SK-N-MC (cell line): ENCODE data around the gene RPGR.

Experiments
- DNase-seq: peaks from one replicate; pipeline ENCODE4 v3.0.0-alpha.2; 2011; ENCODE audit warnings: low read depth, low spot score
- H3K27ac ChIP-seq: fragments of 200-600 bp; sonication (generic); 2 replicates; pipeline ENCODE4 v1.5.1; 2016; ENCODE audit warnings: mixed run types
- H3K36me3 ChIP-seq: fragments of 200-600 bp; sonication (generic); 2 replicates; pipeline ENCODE4 v1.6.1; 2017; ENCODE audit warnings: antibody characterized with exemption, low read length, mixed read lengths; ENCODE audit not compliant: insufficient read depth
- H3K4me3 ChIP-seq: fragments of 200-600 bp; sonication (generic); 2 replicates; pipeline ENCODE4 v1.5.1; 2016
- H3K9ac ChIP-seq: fragments of 200-600 bp; sonication (generic); 2 replicates; pipeline ENCODE4 v1.8.0; 2017; ENCODE audit warnings: mixed run types, mixed read lengths; ENCODE audit not compliant: insufficient read length
- H3K9me3 ChIP-seq: fragments of 200-600 bp; sonication (generic); 2 replicates; pipeline ENCODE4 v1.6.1; 2017; ENCODE audit warnings: low read depth, mild to moderate bottlenecking, antibody characterized with exemption, low read length, moderate library complexity, mixed read lengths
- EZH2 ChIP-seq: fragments of 200-600 bp; sonication (generic); IDR thresholded peaks from one replicate; pipeline ENCODE4 v1.6.1; 2017; ENCODE audit warnings: antibody characterized with exemption
- FOXP2 ChIP-seq: optimal IDR thresholded peaks from 2 replicates; pipeline ENCODE3; 2011; ENCODE audit warnings: mild to moderate bottlenecking, moderate library complexity; ENCODE audit not compliant: insufficient read depth; ENCODE audit errors: extremely low read length, control extremely low read depth
- POLR2AphosphoS5 ChIP-seq: IDR thresholded peaks from 2 replicates; pipeline ENCODE4 v1.6.1; 2012; ENCODE audit warnings: mild to moderate bottlenecking, low read depth, low read length, borderline replicate concordance

The RPGR gene

DNA sequence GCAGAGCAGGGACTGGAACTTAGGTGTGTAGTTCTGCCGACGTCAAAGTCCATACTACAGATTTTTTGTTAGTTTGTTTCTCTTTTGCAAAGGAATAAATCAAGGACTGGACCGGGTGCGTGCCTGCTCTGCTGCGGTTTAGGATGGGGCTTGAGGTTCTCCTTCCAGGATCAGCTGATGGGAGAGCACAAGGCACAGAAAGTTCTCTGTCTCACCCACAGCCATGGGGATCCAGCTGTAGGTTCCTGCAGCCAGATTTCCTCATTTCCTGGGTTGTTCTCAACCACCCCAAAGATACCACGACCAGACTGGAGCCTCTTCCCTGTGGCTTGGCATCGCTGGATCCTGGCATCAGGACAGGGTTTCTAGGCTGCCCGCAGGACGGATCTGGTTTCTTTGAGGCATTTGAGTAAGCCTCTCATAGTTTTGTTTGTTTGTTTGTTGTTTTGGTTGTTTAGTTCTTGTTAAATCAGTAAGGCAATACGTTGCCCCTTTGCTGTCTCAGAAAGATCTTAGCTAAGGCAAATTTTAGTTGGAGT lies 105.8 kb downstream of the RPGR start:
- H3K36me3 ChIP-seq: no peaks in the 10 kb centered on the region
- H3K27ac ChIP-seq: no peak overlapping the region
- TF ChIP-seq FOXP2 (no peak), POLR2AphosphoS5 (no peak), EZH2 (no peak)
- no peak for DNase-seq
- H3K9ac ChIP-seq: no peak overlapping the region
- no peak overlapping the region for H3K4me3 ChIP-seq
- no peaks in the 10 kb centered on the region for H3K9me3 ChIP-seq

DNA sequence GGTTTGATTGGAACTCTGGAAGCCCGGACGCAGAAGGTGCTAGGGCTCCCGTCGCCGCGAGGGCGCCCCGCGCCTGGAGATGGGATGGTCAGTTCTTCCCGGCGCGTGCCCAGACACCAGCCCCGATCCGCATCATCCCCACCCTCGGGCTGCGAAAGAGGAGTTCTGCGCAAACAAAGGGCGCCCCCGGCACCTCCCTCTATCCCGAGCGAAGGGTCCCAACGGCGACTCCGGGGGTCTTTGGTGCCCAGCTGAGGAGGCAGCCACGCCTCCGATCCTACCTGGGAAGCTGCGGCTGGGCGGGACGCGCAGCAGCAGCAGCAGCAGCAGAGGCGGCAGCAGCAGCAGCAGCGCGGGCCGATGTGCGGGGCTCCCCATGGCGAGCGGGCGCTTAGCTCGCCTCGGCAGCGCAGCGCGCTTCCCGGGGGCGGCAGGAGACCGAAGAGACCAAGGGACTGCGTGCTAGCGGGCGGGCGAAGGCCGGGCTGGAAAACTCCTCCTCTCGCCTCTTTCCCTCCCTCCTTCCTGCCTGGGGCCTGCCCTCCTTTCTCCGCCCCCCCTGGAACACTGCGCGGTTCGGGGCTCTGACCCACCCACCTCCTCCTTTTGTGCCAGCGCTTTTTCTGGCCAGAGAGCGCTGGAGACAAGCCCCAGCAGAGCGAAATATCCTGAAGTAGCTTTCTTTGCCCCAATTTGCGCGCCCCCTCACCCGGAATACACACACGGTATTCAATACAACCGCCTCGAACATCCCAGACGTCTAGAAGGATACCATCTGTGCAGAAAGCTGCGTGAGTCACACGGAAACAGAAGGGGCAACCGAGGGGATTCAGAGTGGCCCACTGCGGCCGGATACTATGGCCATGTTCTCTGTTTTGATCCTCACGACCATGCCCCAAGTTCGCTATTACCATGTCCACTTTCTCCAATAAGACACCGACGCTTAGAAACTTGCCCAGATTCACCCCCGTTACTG lies 106.6 kb downstream of the RPGR start, which contains the start of gene SRPX:
Gene SRPX, minus strand, starts transcription at position 457 of the 976 bp plus-strand sequence. Its CDS starts 79 bp downstream, at position 378.
- no peak within 1 kb of the TSS for H3K27ac ChIP-seq
- H3K9ac ChIP-seq: no peak within 1 kb of the TSS
- TF ChIP-seq FOXP2 (no peak), POLR2AphosphoS5 (no peak), EZH2 (no peak)
- H3K4me3 ChIP-seq: peak within 1 kb of the TSS; percentile 74
- H3K9me3 ChIP-seq: no peaks in the 10 kb centered on the region
- no peaks in the 10 kb centered on the region for H3K36me3 ChIP-seq
- no peak for DNase-seq

DNA sequence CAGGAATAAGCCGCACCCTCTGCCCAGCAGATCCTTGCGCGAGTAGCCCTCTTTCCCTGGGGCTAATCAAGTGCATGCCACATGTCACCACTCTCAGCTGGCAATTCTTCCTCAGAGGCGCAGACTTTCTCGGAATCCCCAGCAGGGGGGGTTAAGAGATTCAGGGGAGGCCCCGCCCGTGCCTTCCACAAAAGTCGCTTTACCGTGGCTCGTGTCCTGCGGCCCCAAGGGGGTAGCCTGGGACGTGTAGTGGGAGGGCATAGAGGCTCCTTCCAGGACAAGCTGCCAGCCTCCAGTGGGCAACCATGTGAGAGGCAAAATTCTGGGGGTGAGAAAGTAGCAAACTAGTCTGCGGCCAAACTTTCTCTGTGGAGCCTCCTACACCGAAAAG lies 107.3 kb downstream of the RPGR start:
- Histone ChIP-seq H3K9me3 (no peaks in the 10 kb centered on the region), H3K27ac (no peak overlapping the region), H3K9ac (no peak overlapping the region), H3K36me3 (no peaks in the 10 kb centered on the region), H3K4me3 (peak overlapping the region; percentile 74)
- TF ChIP-seq FOXP2: no peak
- TF ChIP-seq POLR2AphosphoS5: no peak
- TF ChIP-seq EZH2: no peak
- DNase-seq: no peak
